ENCODE data around the gene NEUROG1. TPM values are rescaled to one million over a fixed set of nuclear protein-coding genes. Genes with fewer than 3 reads are reported as not detected.

Gene NEUROG1
- total RNA-seq, 4 donors from 2014 or later = not detected

DNA sequence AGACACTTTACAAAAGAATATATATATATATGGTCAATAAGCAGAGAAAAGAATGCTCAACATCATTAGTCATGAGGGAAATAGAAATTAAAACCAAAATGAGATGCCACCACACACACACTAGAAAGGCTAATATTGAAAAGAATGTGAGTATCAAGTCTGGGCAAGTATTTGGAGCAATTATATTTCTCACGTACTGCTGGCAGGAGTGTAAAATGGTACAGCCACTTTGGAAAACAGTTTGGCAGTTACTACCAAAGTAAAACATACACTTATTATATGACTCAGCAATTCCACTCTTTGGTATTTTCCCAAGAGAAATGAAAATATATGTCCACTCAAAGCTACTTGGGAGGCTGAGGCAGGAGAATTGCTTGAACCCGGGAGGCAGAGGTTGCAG lies 29.8 kb downstream of the NEUROG1 start:
- peaks cover 0 to 8% (median 6%) of the 10 kb centered on the region in 4 donors for H3K4me1 ChIP-seq
- no peaks in the 10 kb centered on the region for H3K9me3 ChIP-seq
- no peak overlapping the region for H3K4me3 ChIP-seq
- no peak for TF ChIP-seq POLR2AphosphoS5 (IDR thresholded peaks at IDR 0.05)
- no peak for TF ChIP-seq EP300 (IDR thresholded peaks at IDR 0.05)
- no peak for TF ChIP-seq POLR2A (IDR thresholded peaks at IDR 0.05; ENCODE audit: low read depth)
- TF ChIP-seq, protein P1, sequence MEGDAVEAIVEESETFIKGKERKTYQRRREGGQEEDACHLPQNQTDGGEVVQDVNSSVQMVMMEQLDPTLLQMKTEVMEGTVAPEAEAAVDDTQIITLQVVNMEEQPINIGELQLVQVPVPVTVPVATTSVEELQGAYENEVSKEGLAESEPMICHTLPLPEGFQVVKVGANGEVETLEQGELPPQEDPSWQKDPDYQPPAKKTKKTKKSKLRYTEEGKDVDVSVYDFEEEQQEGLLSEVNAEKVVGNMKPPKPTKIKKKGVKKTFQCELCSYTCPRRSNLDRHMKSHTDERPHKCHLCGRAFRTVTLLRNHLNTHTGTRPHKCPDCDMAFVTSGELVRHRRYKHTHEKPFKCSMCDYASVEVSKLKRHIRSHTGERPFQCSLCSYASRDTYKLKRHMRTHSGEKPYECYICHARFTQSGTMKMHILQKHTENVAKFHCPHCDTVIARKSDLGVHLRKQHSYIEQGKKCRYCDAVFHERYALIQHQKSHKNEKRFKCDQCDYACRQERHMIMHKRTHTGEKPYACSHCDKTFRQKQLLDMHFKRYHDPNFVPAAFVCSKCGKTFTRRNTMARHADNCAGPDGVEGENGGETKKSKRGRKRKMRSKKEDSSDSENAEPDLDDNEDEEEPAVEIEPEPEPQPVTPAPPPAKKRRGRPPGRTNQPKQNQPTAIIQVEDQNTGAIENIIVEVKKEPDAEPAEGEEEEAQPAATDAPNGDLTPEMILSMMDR (IDR thresholded peaks at IDR 0.05) = no peak
- intact Hi-C loops (cut with DNase I) = no loop called here
- 25% methylated on average over 2 of the region's 2 CpGs for WGBS
- H3K27ac ChIP-seq (replicated peaks in 1 of 4) = no peak overlapping the region
- H3K36me3 ChIP-seq = no peaks in the 10 kb centered on the region
- peaks cover 0 to 78% (median 10%) of the 10 kb centered on the region in 4 donors for H3K27me3 ChIP-seq
- no peak for DNase-seq (ENCODE audit: extremely low spot score)

DNA sequence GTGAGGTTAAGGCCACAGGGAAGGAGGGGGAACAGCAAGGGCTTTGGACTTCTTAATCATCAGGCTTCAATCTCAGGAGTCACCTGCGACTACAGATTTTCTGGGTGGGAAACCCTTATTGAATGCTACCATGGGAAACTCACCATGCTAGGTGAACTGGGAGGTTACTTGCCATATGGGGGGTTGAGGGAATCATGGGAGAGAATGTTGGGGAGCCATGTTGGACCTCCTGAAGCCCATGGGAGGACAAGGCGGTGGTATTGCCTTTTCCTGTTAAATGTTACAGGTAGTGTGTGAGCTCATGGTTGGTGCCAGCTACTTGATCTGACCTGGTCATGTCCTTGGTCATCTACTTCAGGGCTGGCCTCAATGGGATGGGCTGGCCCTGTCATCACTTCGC lies 31.4 kb downstream of the NEUROG1 start:
- no peak overlapping the region for H3K27ac ChIP-seq (replicated peaks in 1 of 4)
- WGBS = 93% methylated on average over 2 of the region's 3 CpGs
- TF ChIP-seq, protein P1 (IDR thresholded peaks at IDR 0.05) = no peak
- no peak for TF ChIP-seq EP300 (IDR thresholded peaks at IDR 0.05)
- no peak for TF ChIP-seq POLR2AphosphoS5 (IDR thresholded peaks at IDR 0.05)
- TF ChIP-seq POLR2A (IDR thresholded peaks at IDR 0.05; ENCODE audit: low read depth) = no peak
- H3K4me3 ChIP-seq = no peak overlapping the region
- no peaks in the 10 kb centered on the region for H3K36me3 ChIP-seq
- peaks cover 0 to 8% (median 6%) of the 10 kb centered on the region in 4 donors for H3K4me1 ChIP-seq
- H3K9me3 ChIP-seq = no peaks in the 10 kb centered on the region
- no peak for DNase-seq (ENCODE audit: extremely low spot score)
- peaks cover 0 to 66% (median 10%) of the 10 kb centered on the region in 4 donors for H3K27me3 ChIP-seq
- intact Hi-C loops (cut with DNase I) = no loop called here

DNA sequence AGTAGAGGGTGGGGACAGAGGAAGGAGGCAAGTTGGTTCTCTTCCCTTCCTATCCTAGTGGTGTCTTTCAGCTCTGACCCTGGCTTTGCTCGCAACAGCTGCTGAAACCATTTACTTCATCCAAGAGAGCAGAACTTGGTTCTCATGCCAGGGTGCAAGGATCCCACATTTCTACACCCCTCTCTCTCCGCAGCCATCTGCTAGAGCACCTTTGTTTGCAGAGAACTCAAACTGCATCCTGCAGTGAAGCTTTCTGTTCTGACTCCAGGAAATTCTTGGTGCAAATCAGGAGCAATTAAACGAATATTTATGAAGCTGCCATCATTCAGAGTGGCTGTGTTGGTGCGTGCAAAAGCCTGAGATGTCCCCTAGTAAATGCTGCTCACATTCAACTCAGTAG lies 31.9 kb downstream of the NEUROG1 start:
- peaks cover 0 to 8% (median 6%) of the 10 kb centered on the region in 4 donors for H3K4me1 ChIP-seq
- H3K27me3 ChIP-seq = peaks cover 0 to 69% (median 10%) of the 10 kb centered on the region in 4 donors
- 56% methylated on average over 4 of the region's 4 CpGs for WGBS
- no peak for DNase-seq (ENCODE audit: extremely low spot score)
- no peaks in the 10 kb centered on the region for H3K36me3 ChIP-seq
- H3K27ac ChIP-seq (replicated peaks in 1 of 4) = no peak overlapping the region
- no peak for TF ChIP-seq POLR2A (IDR thresholded peaks at IDR 0.05; ENCODE audit: low read depth)
- no peak for TF ChIP-seq EP300 (IDR thresholded peaks at IDR 0.05)
- TF ChIP-seq, protein P1 (IDR thresholded peaks at IDR 0.05) = no peak
- no peak for TF ChIP-seq POLR2AphosphoS5 (IDR thresholded peaks at IDR 0.05)
- no peak overlapping the region for H3K4me3 ChIP-seq
- intact Hi-C loops (cut with DNase I) = no loop called here
- no peaks in the 10 kb centered on the region for H3K9me3 ChIP-seq

DNA sequence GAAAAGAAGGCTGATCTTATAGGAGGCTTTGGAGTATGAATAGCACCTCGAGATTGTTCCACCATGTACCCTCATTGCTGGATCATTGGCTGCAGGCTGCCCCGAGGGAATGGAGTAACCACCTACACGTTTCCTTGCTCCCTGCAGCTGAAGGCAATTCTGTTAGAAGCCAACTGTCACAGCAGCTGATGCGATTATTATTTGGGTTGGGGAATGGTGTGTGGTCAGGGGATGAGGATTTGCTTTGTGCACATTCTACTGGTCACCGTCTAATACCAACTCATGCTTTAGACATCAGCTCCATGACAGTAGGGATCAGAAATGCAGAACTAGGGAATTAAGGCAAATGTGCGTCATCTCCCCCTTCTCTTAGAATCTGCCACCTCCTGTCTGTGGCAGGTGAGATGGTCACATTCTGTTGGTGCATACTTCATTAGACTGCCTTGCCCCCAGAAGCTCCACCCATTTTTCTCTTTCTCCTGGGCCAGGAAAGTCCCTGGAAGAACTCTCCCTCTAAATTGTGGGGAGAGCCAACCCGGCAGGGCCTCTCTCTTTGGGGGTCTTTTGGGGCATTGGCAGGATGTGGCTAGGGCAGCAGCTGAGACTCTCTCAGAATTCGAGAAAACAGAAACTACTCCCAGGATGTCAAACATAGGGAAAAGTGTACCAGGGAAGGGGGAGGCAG lies 32.8 kb downstream of the NEUROG1 start:
- Histone ChIP-seq H3K4me3 (no peak overlapping the region), H3K9me3 (no peaks in the 10 kb centered on the region), H3K27me3 (peaks cover 0 to 66% (median 8%) of the 10 kb centered on the region in 4 donors), H3K27ac (replicated peaks in 1 of 4) (no peak overlapping the region), H3K36me3 (no peaks in the 10 kb centered on the region), H3K4me1 (no peaks in the 10 kb centered on the region)
- intact Hi-C loops (cut with DNase I) = no loop called here
- WGBS = 75% methylated on average over 8 of the region's 8 CpGs
- no peak for DNase-seq (ENCODE audit: extremely low spot score)
- TF ChIP-seq, protein P1 (IDR thresholded peaks at IDR 0.05) = no peak
- TF ChIP-seq EP300 (IDR thresholded peaks at IDR 0.05) (no peak), POLR2AphosphoS5 (IDR thresholded peaks at IDR 0.05) (no peak)

DNA sequence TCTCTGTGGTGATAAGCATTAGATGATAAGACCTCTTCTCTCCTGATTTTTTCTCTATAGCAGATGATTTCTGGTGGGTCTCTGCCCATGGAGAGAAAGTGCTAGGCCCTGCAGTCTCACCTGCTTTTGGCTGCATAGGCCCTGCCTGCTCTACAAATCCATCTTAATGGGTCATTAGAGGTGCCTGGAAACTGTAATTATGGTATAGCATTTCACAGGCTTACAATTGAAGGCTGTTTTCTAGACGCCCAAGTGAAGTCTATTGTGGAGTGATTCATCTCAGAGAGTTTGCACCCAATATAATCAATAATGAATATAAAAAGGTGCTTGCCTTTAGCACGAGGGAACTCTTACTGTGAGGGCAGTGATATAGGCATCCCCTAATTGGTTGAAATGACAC lies 33.8 kb downstream of the NEUROG1 start:
- WGBS = 69% methylated on average over 2 of the region's 2 CpGs
- intact Hi-C loops (cut with DNase I) = no loop called here
- Histone ChIP-seq H3K27me3 (peaks cover 0 to 56% (median 5%) of the 10 kb centered on the region in 4 donors), H3K4me3 (no peak overlapping the region), H3K27ac (replicated peaks in 1 of 4) (no peak overlapping the region), H3K4me1 (no peaks in the 10 kb centered on the region), H3K36me3 (no peaks in the 10 kb centered on the region), H3K9me3 (no peaks in the 10 kb centered on the region)
- TF ChIP-seq POLR2A (IDR thresholded peaks at IDR 0.05; ENCODE audit: low read depth) (no peak), POLR2AphosphoS5 (IDR thresholded peaks at IDR 0.05) (no peak), EP300 (IDR thresholded peaks at IDR 0.05) (no peak)
- TF ChIP-seq, protein P1 (IDR thresholded peaks at IDR 0.05) = no peak
- no peak for DNase-seq (ENCODE audit: extremely low spot score)
